22Rv1 (cell line): Measurements from ENCODE around the gene FKBP14.

Experiments
- ZFX ChIP-seq: fragments of 450-650 bp; IDR thresholded peaks from 2 replicates; pipeline ENCODE4 v1.6.1; 2017; ENCODE audit warnings: antibody characterized with exemption, borderline replicate concordance
- TF ChIP-seq, protein P1 (sequence below): fragments of 450-650 bp; IDR thresholded peaks from 2 replicates; pipeline ENCODE4 v1.5.1; 2017; ENCODE audit warnings: mild to moderate bottlenecking

DNA sequence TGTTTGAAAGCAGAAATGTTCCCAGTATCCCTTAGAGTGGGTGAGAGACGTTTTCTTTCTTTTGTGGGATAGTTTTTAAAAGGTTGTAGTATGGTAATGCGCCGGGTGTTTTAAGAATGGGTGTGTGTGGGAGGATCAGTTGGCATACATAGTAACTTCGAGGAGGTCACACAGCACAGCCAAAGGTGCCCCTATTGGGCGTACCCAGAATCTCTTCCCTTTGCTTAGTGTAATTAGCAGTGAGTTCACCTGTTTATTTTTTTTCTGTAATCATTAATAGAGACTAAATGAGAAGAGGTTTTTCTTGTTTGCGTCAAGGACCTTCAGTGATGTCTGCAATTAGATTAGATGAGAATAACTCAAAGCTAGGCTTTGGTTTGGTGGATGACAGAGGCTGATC, 3.2 kb upstream of the FKBP14 start:
- TF ChIP-seq, protein P1, sequence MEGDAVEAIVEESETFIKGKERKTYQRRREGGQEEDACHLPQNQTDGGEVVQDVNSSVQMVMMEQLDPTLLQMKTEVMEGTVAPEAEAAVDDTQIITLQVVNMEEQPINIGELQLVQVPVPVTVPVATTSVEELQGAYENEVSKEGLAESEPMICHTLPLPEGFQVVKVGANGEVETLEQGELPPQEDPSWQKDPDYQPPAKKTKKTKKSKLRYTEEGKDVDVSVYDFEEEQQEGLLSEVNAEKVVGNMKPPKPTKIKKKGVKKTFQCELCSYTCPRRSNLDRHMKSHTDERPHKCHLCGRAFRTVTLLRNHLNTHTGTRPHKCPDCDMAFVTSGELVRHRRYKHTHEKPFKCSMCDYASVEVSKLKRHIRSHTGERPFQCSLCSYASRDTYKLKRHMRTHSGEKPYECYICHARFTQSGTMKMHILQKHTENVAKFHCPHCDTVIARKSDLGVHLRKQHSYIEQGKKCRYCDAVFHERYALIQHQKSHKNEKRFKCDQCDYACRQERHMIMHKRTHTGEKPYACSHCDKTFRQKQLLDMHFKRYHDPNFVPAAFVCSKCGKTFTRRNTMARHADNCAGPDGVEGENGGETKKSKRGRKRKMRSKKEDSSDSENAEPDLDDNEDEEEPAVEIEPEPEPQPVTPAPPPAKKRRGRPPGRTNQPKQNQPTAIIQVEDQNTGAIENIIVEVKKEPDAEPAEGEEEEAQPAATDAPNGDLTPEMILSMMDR = no peak
- TF ChIP-seq ZFX = no peak
